Measurements from ENCODE around the gene FLT3LG.

FLT3LG gene

GRCh38 chr19:49533551-49534488 lies 59.8 kb downstream of the FLT3LG start:
- H3K9ac ChIP-seq (ENCODE audit: low read length) = no peak overlapping the region
- H3K27me3 ChIP-seq (ENCODE audit: control insufficient read depth, insufficient read depth, low read length) = peaks cover 10% of the 10 kb centered on the region
- no peaks in the 10 kb centered on the region for H3K9me3 ChIP-seq (ENCODE audit: control insufficient read depth, low read depth, low read length)
- no peaks in the 10 kb centered on the region for H3K36me3 ChIP-seq (ENCODE audit: control insufficient read depth, low read depth, low read length)
- H3K27ac ChIP-seq (ENCODE audit: low read length) = no peak overlapping the region
- H3K4me3 ChIP-seq (ENCODE audit: low read length) = peak overlapping the region; percentile 73
- H3K4me1 ChIP-seq (ENCODE audit: control insufficient read depth, low read depth, low read length) = peaks cover 5% of the 10 kb centered on the region

GRCh38 chr19:49534632-49535385 lies 60.8 kb downstream of the FLT3LG start:
- Histone ChIP-seq H3K27ac (ENCODE audit: low read length) (no peak overlapping the region), H3K4me3 (ENCODE audit: low read length) (peak overlapping the region; percentile 73), H3K9ac (ENCODE audit: low read length) (no peak overlapping the region)

More at GRCh38 chr19:49534632-49535385, 60.8 kb downstream of the FLT3LG start:
- Histone ChIP-seq H3K4me1 (ENCODE audit: control insufficient read depth, low read depth, low read length) (peaks cover 5% of the 10 kb centered on the region), H3K9me3 (ENCODE audit: control insufficient read depth, low read depth, low read length) (no peaks in the 10 kb centered on the region), H3K36me3 (ENCODE audit: control insufficient read depth, low read depth, low read length) (no peaks in the 10 kb centered on the region), H3K27me3 (ENCODE audit: control insufficient read depth, insufficient read depth, low read length) (peaks cover 10% of the 10 kb centered on the region)
